Right lobe of liver (tissue), 6 donors: ENCODE measurements around the gene DCAF5. TPM values are rescaled to one million over a fixed set of nuclear protein-coding genes. Genes with fewer than 3 reads are reported as not detected.

Experiments used
- ATAC-seq, 4 donors: fragments of 200-7000 bp; cut with Tn5 transposase; one replicate each; pipeline ENCODE4 v1.9.1; 2020; ENCODE audit warnings: mild to moderate bottlenecking in 4 of 4, moderate library complexity in 4 of 4
- DNase-seq, 3 donors: peaks; one replicate each; pipeline ENCODE4 v3.0.0-alpha.2; 2020
- H3K27ac ChIP-seq, 3 donors: fragments of 200-600 bp; one replicate each; pipeline ENCODE4 v1.8.0; 2022
- H3K27me3 ChIP-seq, 2 donors: fragments of 200-600 bp; one replicate each; pipeline ENCODE4 v1.8.0; 2022
- H3K36me3 ChIP-seq, 4 donors: fragments of 200-600 bp; sonication (generic) in 1 of 4; one replicate each; pipeline versions ENCODE4 v1.5.1 to v1.8.0; 2017 to 2022; ENCODE audit warnings: control low read depth in 1 of 4
- H3K4me1 ChIP-seq, 4 donors: fragments of 200-600 bp; sonication (generic) in 1 of 4; one replicate each; pipeline versions ENCODE4 v1.5.1 to v1.8.0; 2017 to 2022; ENCODE audit warnings: control low read depth in 1 of 4
- H3K4me3 ChIP-seq, 3 donors: fragments of 200-600 bp; one replicate each; pipeline ENCODE4 v1.8.0; 2022
- H3K9me3 ChIP-seq, 4 donors: fragments of 200-600 bp; sonication (generic) in 1 of 4; one replicate each; pipeline versions ENCODE4 v1.5.1 to v1.8.0; 2017 to 2022; ENCODE audit warnings: control low read depth in 1 of 4
- POLR2A ChIP-seq: fragments of 450-650 bp; IDR thresholded peaks from one replicate; pipeline ENCODE4 v1.6.1; 2017; ENCODE audit warnings: antibody characterized with exemption, mild to moderate bottlenecking
- WGBS: methylation state at CpG from one replicate; pipeline ENCODE4 v1.1.6; 2018; ENCODE audit warnings: low coverage, low lambda C conversion rate; ENCODE audit not compliant: insufficient coverage; ENCODE audit errors: missing lambda C conversion rate; 5-methylcytosine and 5-hydroxymethylcytosine counted together
- intact Hi-C, 2 donors: fragments of 100-400 bp; cut with DNase I; formaldehyde crosslinking; loops; one replicate each; pipeline versions ENCODE4 v1.11.2 to v1.14.1; 2022
- total RNA-seq, 6 experiments: library from RNA; depleted of rRNA in 2 of 6; stranded (reverse); fragments of >200 nt in 2 of 6; fragmentation: NEBNext Ultra II Directional in 3 of 6; extraction: Animal tissue kit (Norgen Biotek cat#: 25700) in 3 of 6; gene quantifications; one replicate each; pipeline versions ENCODE4 v1.1.0 to v1.2.4, GENCODE V29; 2016 to 2023
- TF ChIP-seq, protein P1 (sequence below), 4 donors: fragments of 200-600 bp in 3 of 4; fragments of 450-650 bp in 1 of 4; IDR thresholded peaks; one replicate each; pipeline versions ENCODE4 v1.5.1 to v1.8.0; 2016 to 2022; ENCODE audit warnings: antibody characterized with exemption in 4 of 4, mild to moderate bottlenecking in 2 of 4
- donor health status: DM: no; HTN: yes; CAD: no.
- donor health status: DM: no; HTN: no; CAD: no.
- donor health status: DM: no; HTN: no; CAD: no.
- donor health status: DM: no; HTN: yes; CAD: no.
- donor health status: DM: no; HTN: yes; CAD: no.

The DCAF5 gene
- total RNA-seq, 6 experiments from 2014 or later: 21.8 to 31.4 (median 28.0) TPM

DNA sequence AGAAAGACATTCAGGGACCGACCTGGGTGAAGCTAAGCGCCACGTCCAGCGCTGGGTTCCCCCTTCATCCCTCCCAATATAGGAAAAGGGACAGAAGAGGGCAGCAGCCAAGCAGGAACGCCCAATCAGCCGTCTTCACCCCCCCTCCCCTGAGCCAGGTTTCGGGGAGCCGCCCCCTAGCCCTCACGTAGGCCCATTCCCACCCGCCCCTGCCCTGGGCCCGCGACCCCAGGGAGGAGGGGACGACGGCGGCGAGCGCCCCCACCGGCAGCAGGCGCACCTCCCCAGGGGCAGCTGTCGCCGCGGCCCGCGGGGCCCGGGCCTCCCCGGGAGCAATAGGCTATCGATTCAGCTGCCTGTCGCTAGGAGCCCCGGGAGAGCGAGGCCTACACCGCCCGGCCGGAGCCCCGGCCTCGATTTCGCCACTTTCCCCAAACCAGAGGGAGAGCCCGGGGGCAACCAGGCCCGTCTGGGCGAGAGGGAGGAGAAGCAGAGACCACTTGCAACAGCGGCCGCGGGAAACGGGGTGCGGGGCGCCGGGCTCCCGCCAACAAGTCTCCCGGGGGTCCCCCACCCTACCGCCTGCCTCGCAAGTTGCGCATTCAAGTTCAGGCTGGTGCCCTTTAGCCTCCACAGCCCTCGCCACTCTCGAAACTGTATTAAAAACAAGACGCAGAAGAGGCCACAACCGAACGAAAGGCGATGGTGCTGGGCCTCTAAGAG lies 1.3 kb downstream of the DCAF5 start:
- peaks cover 0 to 15% (median 6%) of the 10 kb centered on the region in 4 donors for H3K4me1 ChIP-seq
- ATAC-seq (peak; percentile 67 to 70 (median 68)), DNase-seq (peak; percentile 77 to 82 (median 81))
- H3K27ac ChIP-seq: peak overlapping the region; percentile 90 to 94 (median 90)
- H3K9me3 ChIP-seq: no peaks in the 10 kb centered on the region
- peak overlapping the region; percentile 87 to 91 (median 88) for H3K4me3 ChIP-seq
- peaks cover 0 to 4% (median 0%) of the 10 kb centered on the region in 4 donors for H3K36me3 ChIP-seq
- H3K27me3 ChIP-seq: no peaks in the 10 kb centered on the region
- intact Hi-C loops: no loop called here
- TF ChIP-seq, protein P1, sequence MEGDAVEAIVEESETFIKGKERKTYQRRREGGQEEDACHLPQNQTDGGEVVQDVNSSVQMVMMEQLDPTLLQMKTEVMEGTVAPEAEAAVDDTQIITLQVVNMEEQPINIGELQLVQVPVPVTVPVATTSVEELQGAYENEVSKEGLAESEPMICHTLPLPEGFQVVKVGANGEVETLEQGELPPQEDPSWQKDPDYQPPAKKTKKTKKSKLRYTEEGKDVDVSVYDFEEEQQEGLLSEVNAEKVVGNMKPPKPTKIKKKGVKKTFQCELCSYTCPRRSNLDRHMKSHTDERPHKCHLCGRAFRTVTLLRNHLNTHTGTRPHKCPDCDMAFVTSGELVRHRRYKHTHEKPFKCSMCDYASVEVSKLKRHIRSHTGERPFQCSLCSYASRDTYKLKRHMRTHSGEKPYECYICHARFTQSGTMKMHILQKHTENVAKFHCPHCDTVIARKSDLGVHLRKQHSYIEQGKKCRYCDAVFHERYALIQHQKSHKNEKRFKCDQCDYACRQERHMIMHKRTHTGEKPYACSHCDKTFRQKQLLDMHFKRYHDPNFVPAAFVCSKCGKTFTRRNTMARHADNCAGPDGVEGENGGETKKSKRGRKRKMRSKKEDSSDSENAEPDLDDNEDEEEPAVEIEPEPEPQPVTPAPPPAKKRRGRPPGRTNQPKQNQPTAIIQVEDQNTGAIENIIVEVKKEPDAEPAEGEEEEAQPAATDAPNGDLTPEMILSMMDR (IDR thresholded peaks at IDR 0.05): peak in 3 of 4 donors; percentile 46 to 51 (median 49)
- TF ChIP-seq POLR2A: no peak
- WGBS: 0% methylated on average over 13 of the region's 57 CpGs

- intact Hi-C loops: no loop called here
- peaks cover 0 to 15% (median 6%) of the 10 kb centered on the region in 4 donors for H3K4me1 ChIP-seq
- TF ChIP-seq POLR2A: no peak
- TF ChIP-seq, protein P1 (IDR thresholded peaks at IDR 0.05): no peak
- ATAC-seq (no peak), DNase-seq (no peak)
- peaks cover 0 to 4% (median 0%) of the 10 kb centered on the region in 4 donors for H3K36me3 ChIP-seq
- H3K9me3 ChIP-seq: no peaks in the 10 kb centered on the region
- no peaks in the 10 kb centered on the region for H3K27me3 ChIP-seq
- H3K4me3 ChIP-seq: no peak overlapping the region
- 31% methylated on average over 2 of the region's 2 CpGs for WGBS
- no peak overlapping the region for H3K27ac ChIP-seq
Measured at GRCh38 chr14:69149461-69150244, 3.3 kb downstream of the DCAF5 start.

GRCh38 chr14:69142101-69142500 lies 10.8 kb downstream of the DCAF5 start:
- Histone ChIP-seq H3K9me3 (no peaks in the 10 kb centered on the region), H3K4me1 (peaks cover 0 to 14% (median 0%) of the 10 kb centered on the region in 4 donors), H3K27me3 (no peaks in the 10 kb centered on the region), H3K27ac (no peak overlapping the region), H3K4me3 (no peak overlapping the region), H3K36me3 (no peaks in the 10 kb centered on the region)
- intact Hi-C loops: no loop called here
- WGBS: 84% methylated on average over 3 of the region's 5 CpGs
- no peak for ATAC-seq
- no peak for DNase-seq
- TF ChIP-seq, protein P1 (IDR thresholded peaks at IDR 0.05): no peak
- TF ChIP-seq POLR2A: no peak

GRCh38 chr14:69141550-69141949 lies 11.4 kb downstream of the DCAF5 start:
- Histone ChIP-seq H3K36me3 (no peaks in the 10 kb centered on the region), H3K4me3 (no peak overlapping the region), H3K27ac (no peak overlapping the region), H3K9me3 (no peaks in the 10 kb centered on the region), H3K4me1 (peaks cover 0 to 14% (median 0%) of the 10 kb centered on the region in 4 donors), H3K27me3 (no peaks in the 10 kb centered on the region)
- intact Hi-C loops: no loop called here
- no peak for DNase-seq
- TF ChIP-seq, protein P1 (IDR thresholded peaks at IDR 0.05): no peak
- TF ChIP-seq POLR2A: no peak
- peak; percentile 45 to 86 (median 60) for ATAC-seq
- 50% methylated on average over 1 of the region's 1 CpG for WGBS
